NCI-H2081 treated with DMSO at 0.1 percent for 48 hours (cell line): Measurements from ENCODE around the gene CCL26.

Experiments used
- DNase-seq: peaks from one replicate; lab custom pipeline; 2025; lab: John Stamatoyannopoulos, UW

Gene CCL26, protein sequence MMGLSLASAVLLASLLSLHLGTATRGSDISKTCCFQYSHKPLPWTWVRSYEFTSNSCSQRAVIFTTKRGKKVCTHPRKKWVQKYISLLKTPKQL

DNA sequence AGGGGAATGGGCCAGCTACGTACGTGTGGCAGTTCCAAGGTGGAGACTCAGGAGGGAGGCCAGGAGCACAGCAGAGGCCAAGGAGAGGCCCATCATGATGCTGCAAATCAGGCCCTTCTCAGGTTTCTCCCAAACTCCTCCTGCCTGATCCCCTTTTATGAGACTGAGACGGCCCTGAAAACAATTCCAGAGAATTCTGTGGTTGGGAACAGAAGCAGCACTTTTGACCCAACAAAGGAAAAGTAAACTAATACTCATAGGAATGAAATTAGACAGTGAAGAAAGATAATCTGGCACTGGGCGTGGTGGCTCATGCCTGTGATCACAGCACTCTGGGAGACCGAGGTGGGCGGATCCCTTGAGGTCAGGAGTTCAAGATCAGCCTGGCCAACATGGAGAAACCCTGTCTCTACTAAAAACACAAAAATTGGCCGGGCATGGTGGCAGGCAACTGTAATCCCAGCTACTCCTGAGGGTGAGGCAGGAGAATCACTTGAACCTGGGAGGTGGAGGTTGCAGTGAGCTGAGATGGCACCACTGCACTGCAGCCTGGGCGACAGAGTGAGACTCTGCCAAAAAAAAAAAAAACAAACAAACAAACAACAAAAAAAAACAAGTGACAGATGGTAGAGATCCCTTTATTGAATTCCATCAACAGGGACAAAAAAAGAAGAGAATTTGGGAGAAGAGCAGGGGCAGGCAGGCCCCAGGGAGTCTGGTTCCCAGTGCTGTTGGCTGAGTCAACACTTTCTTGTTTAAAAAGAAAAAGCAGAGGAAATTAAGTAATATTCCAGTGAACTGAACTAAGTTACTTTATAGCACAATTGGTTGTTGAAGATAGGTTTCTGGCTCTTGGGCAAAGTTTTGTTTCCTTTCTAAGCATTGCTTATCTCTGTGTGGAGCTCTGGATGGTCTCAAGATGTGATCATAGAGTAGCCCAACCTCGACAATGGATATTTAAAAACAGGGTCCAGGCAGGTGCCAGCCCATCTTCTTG, at the start of gene CCL26:
Gene CCL26, minus strand, starts transcription at position 131 of the 997 bp plus-strand sequence. Its CDS starts 35 bp downstream, at position 96.
- DNase-seq = no peak

DNA sequence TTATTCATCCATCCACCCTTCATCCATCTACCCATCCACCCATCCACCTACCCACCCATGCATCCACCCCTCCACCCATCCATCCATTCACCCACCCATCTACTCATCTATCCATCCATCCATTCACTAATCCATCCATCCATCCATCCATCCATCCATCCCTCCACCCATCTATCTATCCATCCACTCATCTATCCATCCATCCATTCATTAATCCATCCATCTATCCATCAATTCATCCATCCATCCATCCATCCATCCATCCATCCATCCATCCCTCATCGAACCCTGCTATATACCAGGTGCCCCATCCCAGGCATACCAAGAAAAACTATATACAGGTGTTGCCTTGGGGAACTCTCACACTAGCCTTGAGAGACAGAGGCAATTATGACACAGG, 48.7 kb upstream of the CCL26 start:
- no peak for DNase-seq

DNA sequence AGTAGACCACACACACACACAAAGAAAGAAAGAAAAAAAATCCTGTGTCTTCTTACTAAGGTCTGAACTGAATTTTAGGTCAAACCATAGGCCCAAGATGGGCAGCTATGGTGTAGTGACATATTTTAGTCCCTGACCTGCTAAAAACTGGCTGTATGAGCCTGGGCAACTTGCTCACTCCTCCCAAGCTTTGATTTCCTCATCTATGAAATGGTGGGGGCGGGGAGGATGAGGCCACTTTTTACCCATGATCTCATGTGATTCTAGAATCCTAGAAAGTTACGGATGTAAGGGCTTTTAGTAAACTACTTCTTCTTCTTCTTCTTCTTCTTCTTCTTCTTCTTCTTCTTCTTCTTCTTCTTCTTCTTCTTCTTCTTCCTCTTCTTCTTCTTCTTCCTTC, 47.7 kb upstream of the CCL26 start:
- DNase-seq = no peak

DNA sequence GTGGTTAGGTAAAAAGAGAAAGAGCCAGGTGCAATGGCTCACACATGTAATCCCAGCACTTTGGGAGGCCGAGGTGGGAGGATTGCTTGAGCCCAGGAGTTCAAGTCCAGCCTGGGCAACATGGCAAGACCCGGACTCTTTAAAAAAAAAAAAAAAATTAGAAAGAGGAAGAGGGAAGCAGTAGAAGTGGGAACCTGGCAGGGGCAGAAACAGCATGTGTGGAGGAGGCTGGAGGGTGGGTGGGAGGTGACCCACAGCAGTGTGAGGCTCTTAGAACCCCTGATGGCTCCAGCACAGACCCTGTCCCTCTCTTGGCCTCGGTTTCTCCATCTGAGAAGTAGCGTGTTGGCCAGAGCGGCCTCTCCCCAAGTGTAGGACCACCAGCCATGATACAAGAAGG, 46.5 kb upstream of the CCL26 start:
- DNase-seq = no peak

DNA sequence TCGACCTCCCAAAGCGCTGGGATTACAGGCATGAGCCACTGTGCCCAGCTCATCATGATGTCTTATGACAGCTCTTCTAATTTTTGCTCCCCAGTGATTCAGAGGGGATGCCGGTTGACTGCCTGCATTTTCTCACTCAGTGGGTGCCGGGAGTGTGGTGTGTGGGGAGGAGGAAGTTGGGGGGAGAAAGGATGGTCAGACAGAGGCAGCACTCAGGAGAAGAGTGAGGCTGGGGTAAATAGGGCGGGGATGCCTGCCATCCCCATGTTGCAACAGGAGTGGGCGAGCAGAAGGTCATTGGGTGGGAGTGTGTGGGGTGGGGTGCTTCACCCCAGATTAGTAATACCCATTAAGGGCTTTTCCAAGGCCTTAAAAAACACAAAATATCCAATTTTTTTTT, 45.1 kb upstream of the CCL26 start:
- no peak for DNase-seq

DNA sequence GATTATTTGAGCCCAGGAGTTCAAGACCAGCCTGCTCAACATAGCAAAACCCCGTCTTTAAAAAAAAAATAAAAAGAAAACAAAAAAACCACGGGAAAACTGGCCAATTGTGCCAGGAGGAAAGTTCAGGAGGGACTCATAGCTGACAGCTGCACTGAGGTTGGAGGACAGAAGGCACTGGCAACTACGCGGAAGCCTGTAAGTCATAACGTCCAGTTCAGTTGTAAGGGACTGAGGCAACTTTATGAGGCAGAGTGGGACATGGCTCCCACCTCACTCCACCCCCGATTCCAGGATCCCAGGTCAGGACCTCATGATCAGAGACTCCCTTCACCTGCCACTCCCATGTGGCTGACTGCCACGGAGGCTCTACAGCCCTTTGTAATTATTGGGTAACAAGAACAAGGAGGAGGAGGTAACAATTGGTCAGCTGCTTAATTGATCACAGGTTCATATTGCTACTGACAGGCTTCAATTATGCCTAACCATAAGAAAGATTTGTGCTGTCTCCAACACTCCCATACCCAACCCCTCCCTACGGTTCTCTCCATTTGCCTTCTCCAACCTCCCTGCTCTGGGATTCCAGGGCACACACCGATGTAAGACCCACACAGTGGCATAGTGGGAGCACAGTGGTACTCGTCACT, 43.5 kb upstream of the CCL26 start:
- no peak for DNase-seq

DNA sequence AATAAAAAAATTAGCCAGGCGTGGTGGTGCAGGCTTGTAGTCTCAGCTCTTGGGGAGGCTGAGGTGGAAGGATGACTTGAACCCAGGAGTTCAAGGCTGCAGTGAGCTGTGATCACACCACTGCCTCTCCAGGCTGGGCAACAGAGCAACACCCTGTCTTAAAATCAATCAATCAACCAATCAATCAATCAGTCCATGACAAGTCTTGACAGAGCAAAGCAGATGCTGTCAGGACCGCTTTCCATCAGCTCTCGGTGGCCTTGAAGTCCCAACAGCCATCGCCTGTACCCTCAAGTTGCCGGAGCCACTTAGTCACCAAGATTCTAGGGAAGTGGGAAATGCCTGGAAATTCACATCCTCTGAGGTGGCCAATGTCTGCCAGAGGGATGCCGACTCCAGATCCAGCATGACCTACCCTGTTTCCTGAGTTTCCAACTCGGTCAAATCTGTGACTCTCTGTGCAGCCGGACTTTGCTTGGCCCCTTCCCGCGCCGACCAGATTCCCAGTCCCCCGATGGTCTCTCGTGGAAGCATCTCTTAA, 42.5 kb upstream of the CCL26 start:
- no peak for DNase-seq

DNA sequence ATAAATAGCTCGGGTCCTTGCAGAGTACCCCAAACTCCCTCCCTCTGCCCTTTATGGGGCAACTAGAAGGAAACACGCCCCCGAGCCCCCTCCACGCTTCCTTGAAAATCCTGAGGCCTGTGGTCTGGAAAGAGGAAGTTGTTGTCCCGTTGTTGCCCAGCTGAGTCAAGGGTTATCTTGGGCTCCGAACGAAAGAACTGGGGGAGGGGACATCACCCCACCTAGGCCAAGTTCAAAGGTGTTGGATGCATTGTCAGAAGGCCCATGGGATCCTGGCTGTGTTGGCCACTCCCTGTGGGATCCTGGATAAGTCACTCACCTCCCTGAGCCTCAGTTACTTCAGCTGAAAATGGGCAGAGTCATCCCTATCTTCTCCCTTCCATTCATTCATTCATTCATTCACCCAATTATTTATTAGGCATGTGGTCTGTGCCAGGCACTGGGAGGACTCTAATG, 41.8 kb upstream of the CCL26 start, which contains the start of gene CCL24:
Gene CCL24, minus strand, starts transcription at position 26 of the 456 bp plus-strand sequence. CDS start 91 bp downstream, outside the sequence.
- DNase-seq = no peak

DNA sequence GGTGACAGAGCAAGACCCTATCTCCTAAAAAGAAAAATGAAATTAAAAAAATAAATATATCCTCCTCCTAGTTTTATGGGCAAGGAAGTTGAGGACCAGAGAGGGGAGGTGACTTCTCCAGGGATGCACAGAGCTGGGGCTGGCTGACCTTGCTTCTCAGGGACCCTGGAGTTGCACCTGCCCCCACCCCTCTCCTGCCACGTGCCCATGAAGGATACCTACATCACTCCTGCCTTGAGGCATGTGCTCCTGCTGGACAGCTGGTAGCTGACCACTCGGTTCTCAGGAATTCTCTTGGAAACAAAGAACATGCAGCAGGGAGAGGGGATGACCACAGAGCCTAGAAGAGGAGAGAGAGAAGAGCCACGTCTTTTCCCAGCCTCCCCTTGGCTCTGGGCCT, 41.1 kb upstream of the CCL26 start:
- no peak for DNase-seq

DNA sequence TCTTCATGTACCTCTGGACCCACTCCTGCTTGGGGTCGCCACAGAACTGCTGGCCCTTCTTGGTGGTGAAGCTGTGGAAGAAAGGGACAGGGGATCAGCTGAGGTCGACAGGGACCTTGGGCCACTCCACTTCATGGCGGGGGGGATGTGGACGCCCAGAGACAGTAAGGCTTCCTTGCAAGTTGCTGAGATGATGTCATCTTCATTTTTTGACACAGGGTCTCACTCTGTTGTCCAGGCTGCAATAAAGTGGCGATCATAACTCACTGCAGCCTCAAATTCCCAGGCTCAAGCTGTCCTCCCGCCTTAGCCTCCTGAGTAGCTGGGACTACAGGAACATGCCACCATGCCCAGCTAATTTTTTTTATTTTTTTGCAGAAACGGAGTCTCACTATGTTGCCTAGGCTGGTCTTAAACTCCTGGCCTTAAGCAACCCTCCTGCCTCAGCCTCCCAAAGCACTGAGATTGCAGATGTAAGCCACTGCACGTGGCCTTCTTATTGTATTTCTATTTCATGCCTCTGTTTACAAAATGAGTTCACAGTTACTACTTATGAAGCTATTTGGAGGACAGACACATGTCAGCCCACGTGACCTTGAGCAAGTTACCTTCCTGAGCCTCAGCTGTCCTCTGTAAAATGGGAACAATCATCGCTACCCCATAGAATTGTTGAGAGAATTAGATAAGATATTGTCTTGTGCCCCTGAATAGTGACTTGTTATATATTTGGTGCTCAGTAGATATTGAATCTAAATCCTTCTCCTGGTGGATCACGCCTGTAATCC, 40.1 kb upstream of the CCL26 start:
- DNase-seq = no peak

DNA sequence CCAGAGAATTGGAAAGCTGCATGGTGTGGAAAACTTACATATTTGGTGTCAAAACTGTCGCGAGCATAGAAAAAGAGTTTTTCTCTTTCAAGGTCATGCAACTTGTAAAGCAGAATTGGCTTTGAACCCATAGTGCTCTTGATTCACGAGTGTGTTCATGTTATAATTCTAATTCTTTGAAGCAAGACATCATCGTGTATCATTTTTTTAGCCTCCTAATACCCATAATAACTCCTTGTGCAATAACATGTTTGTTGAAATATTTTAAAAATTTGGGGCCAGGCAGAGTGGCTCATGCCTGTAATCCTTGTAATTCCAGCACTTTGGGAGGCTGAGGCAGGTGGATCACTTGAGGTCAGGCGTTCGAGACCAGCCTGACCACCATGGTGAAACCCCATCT, 37.4 kb upstream of the CCL26 start:
- DNase-seq = no peak

DNA sequence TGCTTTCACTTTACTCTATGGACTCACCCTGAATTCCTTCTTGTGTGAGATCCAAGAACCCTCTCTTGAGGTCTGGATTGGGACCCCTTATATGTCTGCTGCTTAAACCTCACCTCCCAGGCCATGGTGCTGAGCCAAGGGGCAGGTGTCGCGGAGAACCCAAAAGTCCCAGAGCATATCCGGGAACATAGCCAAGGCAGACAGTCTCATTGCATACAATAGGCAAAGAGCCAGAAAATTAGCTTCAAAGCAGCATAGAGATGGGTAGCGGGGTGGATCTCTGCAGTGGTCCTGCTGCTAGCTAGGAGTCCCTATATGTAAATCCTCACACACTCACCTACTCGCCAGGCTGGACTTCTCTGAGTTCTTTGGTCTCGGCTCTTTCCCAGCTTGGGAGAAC, 36.1 kb upstream of the CCL26 start:
- DNase-seq = peak; percentile 34

DNA sequence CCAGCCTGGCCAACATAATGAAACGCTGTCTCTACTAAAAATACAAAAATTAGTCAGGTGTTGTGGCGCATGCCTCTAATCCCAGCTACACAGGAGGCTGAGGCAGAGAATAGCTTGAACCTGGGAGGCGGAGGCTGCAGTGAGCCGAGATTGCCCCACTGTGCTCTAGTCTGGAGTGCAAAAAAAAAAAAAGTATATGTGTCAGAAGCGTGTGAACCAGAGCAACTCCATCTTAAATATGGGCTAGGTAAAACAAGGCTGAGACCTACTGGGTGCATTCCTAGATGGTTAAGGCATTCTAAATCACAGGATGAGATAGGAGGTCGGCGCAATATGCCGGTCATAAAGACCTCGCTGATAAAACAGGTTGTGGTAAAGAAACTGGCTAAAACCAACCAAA, 35.4 kb upstream of the CCL26 start:
- no peak for DNase-seq

DNA sequence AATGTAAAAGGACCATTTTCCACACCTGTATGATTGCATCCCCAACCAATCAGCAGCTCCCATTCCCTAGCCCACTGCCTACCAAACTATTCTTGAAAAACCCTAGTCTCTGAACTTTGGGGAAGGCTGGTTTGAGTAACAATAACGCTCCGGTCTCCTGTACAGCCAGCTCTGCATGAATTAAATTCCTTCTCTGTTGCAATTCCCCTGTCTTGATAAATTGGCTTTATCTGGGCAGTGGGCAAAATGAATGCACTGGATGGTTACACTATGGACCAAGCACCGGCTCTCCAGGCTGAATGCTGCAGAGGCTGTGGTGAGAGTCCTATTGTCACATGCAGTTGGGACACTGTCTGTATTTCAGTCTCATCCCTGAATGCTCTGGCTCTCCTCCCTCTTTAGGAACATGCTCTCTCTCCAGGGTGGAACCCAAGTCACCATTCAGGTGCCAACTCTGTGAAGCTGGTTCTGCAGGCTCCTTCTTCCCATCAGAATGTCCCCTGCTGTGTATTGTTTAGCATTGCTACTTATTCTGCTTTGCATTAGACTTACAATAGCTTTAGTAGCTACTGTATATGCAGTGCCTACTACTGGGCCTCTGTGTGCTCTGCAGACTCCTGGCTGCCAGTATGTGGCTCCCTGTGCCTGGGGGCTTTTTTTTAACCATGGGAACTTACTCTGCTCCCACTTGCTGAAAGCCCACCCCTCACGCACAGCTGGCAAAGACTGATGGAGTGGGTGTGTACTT, 34.7 kb upstream of the CCL26 start:
- DNase-seq = no peak

DNA sequence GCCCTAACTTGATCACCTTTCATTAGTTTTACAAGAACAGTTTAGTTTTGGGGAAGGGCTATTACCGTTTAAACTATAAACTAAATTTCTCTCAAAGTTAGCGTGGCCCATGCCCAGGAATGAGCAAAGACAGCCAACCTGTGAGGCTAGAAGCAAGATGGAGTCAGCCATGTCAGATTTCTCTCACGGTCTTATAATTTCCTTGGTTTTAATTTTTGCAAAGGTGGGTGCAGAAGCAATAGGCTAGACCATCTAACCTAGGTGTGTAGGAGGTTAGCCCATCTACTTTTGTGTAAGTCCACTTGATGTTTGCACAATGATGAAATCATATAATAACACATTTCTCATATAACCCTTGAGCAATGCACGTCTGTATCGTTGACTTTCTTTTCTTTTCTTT, 32.7 kb upstream of the CCL26 start:
- DNase-seq = no peak

DNA sequence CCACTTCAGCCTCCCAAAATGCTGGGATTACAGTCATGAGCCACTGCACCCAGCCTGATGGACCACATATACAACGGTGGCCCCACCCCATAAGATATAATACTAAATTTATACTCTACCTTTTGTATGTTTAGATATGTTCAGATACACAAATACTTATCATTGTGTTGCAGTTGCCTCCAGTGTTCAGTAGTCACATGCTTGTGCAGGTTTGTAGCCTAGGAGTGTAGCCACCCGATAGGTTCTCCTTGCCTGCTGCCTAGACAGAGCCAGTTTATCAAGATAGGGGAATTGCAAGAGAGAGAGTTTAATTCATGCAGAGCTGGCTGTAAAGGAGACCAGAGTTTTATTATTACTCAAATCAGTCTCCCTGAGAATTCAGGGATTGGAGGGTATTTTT, 32.0 kb upstream of the CCL26 start:
- no peak for DNase-seq

DNA sequence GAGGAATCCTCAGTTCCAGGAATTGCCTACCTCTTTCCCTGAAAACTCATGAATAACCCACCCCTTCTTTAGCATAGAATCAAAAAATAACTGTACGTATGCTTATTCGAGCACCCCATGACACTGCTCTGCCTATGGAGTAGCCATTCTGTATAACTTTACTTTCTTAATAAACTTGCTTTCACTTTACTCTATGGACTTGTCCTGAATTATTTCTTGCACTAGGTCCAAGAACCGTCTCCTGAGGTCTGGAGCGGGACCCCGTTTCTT, 30.5 kb upstream of the CCL26 start:
- DNase-seq = no peak

DNA sequence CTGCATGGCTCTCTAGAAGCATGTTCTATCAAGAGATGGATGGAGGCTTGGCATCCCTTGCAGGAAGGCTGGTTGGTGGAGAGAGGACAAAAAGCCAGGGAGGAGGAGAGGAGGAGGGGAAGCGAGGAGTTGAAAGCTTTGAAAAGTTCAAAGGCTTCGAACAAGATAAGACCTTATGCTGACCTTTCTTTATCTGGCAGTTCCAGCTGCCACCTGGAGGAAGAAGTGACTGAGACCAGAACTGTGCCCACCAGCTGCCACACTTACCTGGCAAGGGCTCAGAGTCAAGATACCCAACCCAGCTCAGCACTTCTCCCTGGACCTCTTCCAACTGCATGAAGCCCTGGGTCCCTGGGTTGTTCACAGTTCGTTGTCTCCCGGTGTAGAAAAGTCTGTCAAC, 26.8 kb upstream of the CCL26 start:
- DNase-seq = no peak

DNA sequence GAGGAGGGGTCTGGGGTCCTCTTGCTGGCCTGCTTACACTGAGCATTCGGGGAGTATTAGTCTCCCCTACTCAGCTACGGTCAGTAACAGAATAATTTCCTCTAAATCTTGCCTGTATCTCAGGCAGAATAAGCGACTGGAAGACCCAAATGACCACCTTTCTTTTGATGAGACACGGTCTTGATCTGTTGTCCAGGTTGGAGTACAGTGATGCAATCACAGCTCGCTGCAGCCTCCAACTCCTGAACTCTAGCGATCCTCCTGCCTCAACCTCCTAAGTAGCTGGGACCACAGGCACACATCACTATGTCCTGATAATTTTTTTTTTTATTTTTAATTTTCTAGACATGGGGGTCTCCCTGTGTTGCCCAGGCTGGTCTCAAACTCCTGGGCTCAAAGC, 24.4 kb upstream of the CCL26 start:
- no peak for DNase-seq

DNA sequence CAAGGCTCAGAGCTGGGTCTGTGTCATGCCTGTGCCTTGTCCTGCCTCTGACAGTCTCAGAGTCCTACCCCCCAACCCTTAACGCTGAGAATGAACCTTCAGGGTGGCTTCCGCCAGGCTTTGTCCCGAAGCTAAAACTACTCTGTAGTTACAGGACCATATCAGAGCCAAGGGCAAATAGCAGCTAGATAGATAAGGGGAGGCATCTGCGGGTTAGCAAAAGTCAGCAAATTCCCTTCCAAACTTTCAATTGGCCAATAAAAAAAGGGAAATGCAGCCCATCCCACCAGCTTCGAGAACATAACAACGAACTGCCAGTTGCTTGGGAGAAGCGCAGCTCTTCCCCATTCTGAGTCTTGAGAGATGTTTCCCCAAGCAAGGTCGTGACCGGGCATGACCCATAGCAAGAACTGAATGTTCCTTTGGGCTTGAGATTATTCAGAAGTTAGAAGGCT, 23.8 kb upstream of the CCL26 start:
- DNase-seq = no peak

DNA sequence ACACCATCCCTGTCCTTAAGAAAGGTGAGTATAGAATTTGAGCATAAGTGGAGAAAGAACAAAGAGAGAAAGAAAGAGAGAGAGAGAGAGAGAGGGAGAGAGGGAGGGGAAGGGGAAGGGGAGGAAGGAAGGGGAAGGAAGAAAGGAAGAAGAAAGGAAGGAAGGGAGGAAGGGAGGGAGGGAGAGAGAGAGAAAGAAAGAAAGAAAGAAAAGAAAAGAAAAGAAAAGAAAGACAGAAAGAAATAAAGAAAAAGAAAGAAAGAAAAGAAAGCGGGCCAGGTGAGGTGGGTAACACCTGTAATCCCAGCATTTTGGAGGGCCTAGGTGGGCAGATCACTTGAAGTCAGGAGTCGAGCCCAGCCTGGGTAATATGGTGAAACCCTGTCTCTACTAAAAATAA, 21.7 kb upstream of the CCL26 start:
- no peak for DNase-seq
